ENCODE data around the gene PBX1. TPM values are rescaled to one million over a fixed set of nuclear protein-coding genes. Genes with fewer than 3 reads are reported as not detected.
"Not testable (repeated sequence)": the region's sequence is repeated elsewhere in the genome, so short reads cannot be mapped to it uniquely, and the experiment has no call there.

Gene PBX1
- total RNA-seq, 1 donor from 2014 or later: 44.2 TPM

DNA sequence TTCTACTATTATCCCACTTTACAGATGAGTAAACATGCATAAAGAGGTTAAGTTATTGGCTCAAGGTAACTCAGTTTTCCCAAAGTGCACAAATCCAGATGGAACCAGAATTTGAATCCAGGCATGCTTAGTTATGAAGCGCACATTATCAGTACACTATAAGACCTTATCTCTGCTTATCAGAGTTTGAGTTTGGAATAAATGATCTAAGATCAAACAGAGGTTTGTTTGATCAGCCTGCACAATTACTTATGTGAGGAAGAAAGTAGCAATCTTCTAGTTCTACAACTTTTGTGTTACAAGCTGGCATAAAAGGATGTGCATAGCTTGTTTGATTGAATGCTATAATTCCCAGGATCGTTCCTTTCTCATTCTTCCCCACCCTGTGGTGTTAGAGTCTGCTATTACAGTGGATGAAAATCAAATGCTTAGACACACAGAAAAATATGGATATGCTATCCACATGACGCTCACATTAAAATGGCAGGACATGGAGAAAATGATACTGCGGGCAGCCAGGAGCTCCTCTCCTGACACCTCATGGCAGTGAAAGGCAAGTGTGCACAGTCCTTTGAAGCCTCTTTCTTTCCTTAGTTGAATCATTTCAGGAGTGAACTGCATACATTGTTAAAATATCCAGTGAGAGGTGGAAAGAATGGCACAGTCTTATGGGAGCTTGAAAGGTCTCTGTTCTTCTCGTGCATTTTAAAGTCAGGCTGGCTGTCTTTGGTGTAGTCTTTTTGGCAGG, 23.9 kb upstream of the PBX1 start:
- no peak for DNase-seq (ENCODE audit: low spot score)
- Mint-ChIP-seq H3K27ac (ENCODE audit: unreplicated experiment) (no peak overlapping the region), H3K9me3 (ENCODE audit: unreplicated experiment) (no peaks in the 10 kb centered on the region), H3K4me3 (ENCODE audit: unreplicated experiment) (no peak overlapping the region), H3K27me3 (ENCODE audit: unreplicated experiment) (no peaks in the 10 kb centered on the region), H3K4me1 (ENCODE audit: unreplicated experiment) (peaks cover 3% of the 10 kb centered on the region), H3K36me3 (ENCODE audit: low read depth, unreplicated experiment) (no peaks in the 10 kb centered on the region)
- TF ChIP-seq, protein P1, sequence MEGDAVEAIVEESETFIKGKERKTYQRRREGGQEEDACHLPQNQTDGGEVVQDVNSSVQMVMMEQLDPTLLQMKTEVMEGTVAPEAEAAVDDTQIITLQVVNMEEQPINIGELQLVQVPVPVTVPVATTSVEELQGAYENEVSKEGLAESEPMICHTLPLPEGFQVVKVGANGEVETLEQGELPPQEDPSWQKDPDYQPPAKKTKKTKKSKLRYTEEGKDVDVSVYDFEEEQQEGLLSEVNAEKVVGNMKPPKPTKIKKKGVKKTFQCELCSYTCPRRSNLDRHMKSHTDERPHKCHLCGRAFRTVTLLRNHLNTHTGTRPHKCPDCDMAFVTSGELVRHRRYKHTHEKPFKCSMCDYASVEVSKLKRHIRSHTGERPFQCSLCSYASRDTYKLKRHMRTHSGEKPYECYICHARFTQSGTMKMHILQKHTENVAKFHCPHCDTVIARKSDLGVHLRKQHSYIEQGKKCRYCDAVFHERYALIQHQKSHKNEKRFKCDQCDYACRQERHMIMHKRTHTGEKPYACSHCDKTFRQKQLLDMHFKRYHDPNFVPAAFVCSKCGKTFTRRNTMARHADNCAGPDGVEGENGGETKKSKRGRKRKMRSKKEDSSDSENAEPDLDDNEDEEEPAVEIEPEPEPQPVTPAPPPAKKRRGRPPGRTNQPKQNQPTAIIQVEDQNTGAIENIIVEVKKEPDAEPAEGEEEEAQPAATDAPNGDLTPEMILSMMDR (IDR thresholded peaks at IDR 0.05; ENCODE audit: unreplicated experiment): no peak

DNA sequence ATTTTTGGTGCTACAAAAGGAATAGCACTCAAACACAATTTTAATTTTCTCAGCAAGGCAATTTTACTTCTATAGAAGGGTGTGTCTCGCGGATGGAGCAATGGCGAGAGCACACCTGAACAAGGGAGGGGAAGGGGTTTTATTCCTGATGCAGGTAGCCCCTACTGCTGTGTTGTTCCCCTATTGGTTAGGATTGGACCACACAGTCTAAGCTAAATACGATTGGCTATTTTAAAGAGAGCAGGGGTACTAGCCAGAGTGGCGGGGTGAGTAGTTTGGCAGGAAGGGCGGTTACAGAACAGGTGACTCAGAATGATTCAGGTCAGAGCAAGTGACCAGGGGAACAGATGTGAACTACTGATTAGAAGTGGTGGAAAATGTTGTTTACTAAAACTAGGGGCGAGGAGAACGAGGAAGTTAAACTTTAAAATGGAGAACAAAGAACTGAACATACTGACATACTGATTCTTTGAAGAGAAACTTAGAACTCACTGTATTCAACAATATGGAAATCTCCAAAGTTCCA, 6.5 kb upstream of the PBX1 start:
- H3K36me3 Mint-ChIP-seq (ENCODE audit: low read depth, unreplicated experiment): peaks cover 18% of the 10 kb centered on the region
- H3K4me1 Mint-ChIP-seq (ENCODE audit: unreplicated experiment); H3K4me3 Mint-ChIP-seq (ENCODE audit: unreplicated experiment); DNase-seq (ENCODE audit: low spot score); H3K27ac Mint-ChIP-seq (ENCODE audit: unreplicated experiment); H3K27me3 Mint-ChIP-seq (ENCODE audit: unreplicated experiment): not testable (repeated sequence)
- peaks cover 15% of the 10 kb centered on the region for H3K9me3 Mint-ChIP-seq (ENCODE audit: unreplicated experiment)

- no peak overlapping the region for H3K4me3 Mint-ChIP-seq (ENCODE audit: unreplicated experiment)
- TF ChIP-seq, protein P1 (IDR thresholded peaks at IDR 0.05; ENCODE audit: unreplicated experiment): no peak
- peaks cover 7% of the 10 kb centered on the region for H3K9me3 Mint-ChIP-seq (ENCODE audit: unreplicated experiment)
- no peak overlapping the region for H3K27ac Mint-ChIP-seq (ENCODE audit: unreplicated experiment)
- H3K36me3 Mint-ChIP-seq (ENCODE audit: low read depth, unreplicated experiment): peaks cover 6% of the 10 kb centered on the region
- H3K4me1 Mint-ChIP-seq (ENCODE audit: unreplicated experiment): peaks cover 5% of the 10 kb centered on the region
- DNase-seq (ENCODE audit: low spot score): no peak
- H3K27me3 Mint-ChIP-seq (ENCODE audit: unreplicated experiment): peaks cover 3% of the 10 kb centered on the region
These were observed 1.7 kb upstream of the PBX1 start for GRCh38 chr1:164557270-164557669.

- H3K9me3 Mint-ChIP-seq (ENCODE audit: unreplicated experiment): no peaks in the 10 kb centered on the region
- H3K27ac Mint-ChIP-seq (ENCODE audit: unreplicated experiment): peak overlapping the region; percentile 82
- peaks cover 16% of the 10 kb centered on the region for H3K4me1 Mint-ChIP-seq (ENCODE audit: unreplicated experiment)
- H3K4me3 Mint-ChIP-seq (ENCODE audit: unreplicated experiment): peak overlapping the region; percentile 96
- no peaks in the 10 kb centered on the region for H3K36me3 Mint-ChIP-seq (ENCODE audit: low read depth, unreplicated experiment)
- no peaks in the 10 kb centered on the region for H3K27me3 Mint-ChIP-seq (ENCODE audit: unreplicated experiment)
- TF ChIP-seq, protein P1 (IDR thresholded peaks at IDR 0.05; ENCODE audit: unreplicated experiment): no peak
- DNase-seq (ENCODE audit: low spot score): peak; percentile 57
These were observed 513 bp downstream of the PBX1 start for GRCh38 chr1:164559342-164560051.

- DNase-seq (ENCODE audit: low spot score): no peak
- H3K36me3 Mint-ChIP-seq (ENCODE audit: low read depth, unreplicated experiment): no peaks in the 10 kb centered on the region
- H3K4me1 Mint-ChIP-seq (ENCODE audit: unreplicated experiment): peaks cover 20% of the 10 kb centered on the region
- no peaks in the 10 kb centered on the region for H3K27me3 Mint-ChIP-seq (ENCODE audit: unreplicated experiment)
- H3K27ac Mint-ChIP-seq (ENCODE audit: unreplicated experiment): peak overlapping the region; percentile 82
- TF ChIP-seq, protein P1 (IDR thresholded peaks at IDR 0.05; ENCODE audit: unreplicated experiment): no peak
- H3K4me3 Mint-ChIP-seq (ENCODE audit: unreplicated experiment): peak overlapping the region; percentile 96
- no peaks in the 10 kb centered on the region for H3K9me3 Mint-ChIP-seq (ENCODE audit: unreplicated experiment)
These were observed 1.1 kb downstream of the PBX1 start for GRCh38 chr1:164560121-164560541.
